Fibroblast of lung (primary cell): ENCODE results near the gene LRRC47.

Source experiments
- CTCF ChIP-seq, 2 donors: IDR thresholded peaks in 1 of 2; conservative IDR thresholded peaks in 1 of 2; 1 replicate in 1 of 2; 2 replicates in 1 of 2; pipeline ENCODE4 v1.5.1; 2011 to 2012; ENCODE audit warnings: low read length in 2 of 2, control low read depth in 1 of 2, inconsistent platforms in 1 of 2, low read depth in 1 of 2, mild to moderate bottlenecking in 1 of 2
- EZH2 ChIP-seq: IDR thresholded peaks from 2 replicates; pipeline ENCODE4 v1.5.1; 2012; ENCODE audit warnings: low read length, control low read depth, mild to moderate bottlenecking; ENCODE audit errors: missing control alignments

GRCh38 chr1:3762873-3763228 is 33.4 kb downstream of the LRRC47 start:
- TF ChIP-seq EZH2 (no peak), CTCF (conservative IDR thresholded peaks at IDR 0.05 in 1 of 2, IDR thresholded peaks at IDR 0.05 in 1 of 2; ENCODE audit: low read depth in 1 of 2, low read length in 2 of 2) (no peak)
